ENCODE results near the gene PDE11A.

GRCh38 chr2:177767768-177768167 is 304.8 kb downstream of the PDE11A start:
- TF ChIP-seq CTCF (IDR thresholded peaks at IDR 0.05), result no peak
- no peak for TF ChIP-seq POLR2A (IDR thresholded peaks at IDR 0.05)
- TF ChIP-seq EP300 (IDR thresholded peaks at IDR 0.05), result no peak
